GM13977 (cell line): ENCODE results near the gene CLEC4C.
"Not testable (repeated sequence)": the region's sequence is repeated elsewhere in the genome, so short reads cannot be mapped to it uniquely, and the experiment has no call there.

Experiments used
- DNase-seq: peaks from one replicate; pipeline ENCODE4 v3.0.0; 2012; ENCODE audit warnings: low spot score
- CTCF ChIP-seq: IDR thresholded peaks from 2 replicates; pipeline ENCODE4 v1.5.1; 2012; ENCODE audit warnings: mild to moderate bottlenecking, control low read depth; ENCODE audit not compliant: insufficient read depth; ENCODE audit errors: extremely low read depth, missing control alignments
- in situ Hi-C: fragments of 300-500 bp; cut with MboI; formaldehyde crosslinking; loops from one replicate; pipeline ENCODE4 v1.12.0; 2022; ENCODE audit warnings: low sequenced_read_pairs, low pct_unique_long_range_greater_than_20kb, mixed read lengths, inconsistent platforms; ENCODE audit not compliant: unreplicated experiment

The CLEC4C gene

GRCh38 chr12:7751394-7751793, 4.2 kb upstream of the CLEC4C start:
- DNase-seq, result no peak
- in situ Hi-C loops, result no loop called here
- no peak for TF ChIP-seq CTCF

- no peak for TF ChIP-seq CTCF
- in situ Hi-C loops, result no loop called here
- no peak for DNase-seq
Observed at GRCh38 chr12:7750350-7750749, 3.2 kb upstream of the CLEC4C start.

- no peak for DNase-seq
- in situ Hi-C loops, result no loop called here
- TF ChIP-seq CTCF, result no peak
Observed at GRCh38 chr12:7749442-7749841, 2.3 kb upstream of the CLEC4C start.

GRCh38 chr12:7748852-7749251, 1.7 kb upstream of the CLEC4C start:
- DNase-seq, result no peak
- in situ Hi-C loops, result no loop called here
- no peak for TF ChIP-seq CTCF

- DNase-seq, result no peak
Observed at GRCh38 chr12:7732993-7733392, 14.2 kb downstream of the CLEC4C start.

GRCh38 chr12:7731486-7731885, 15.7 kb downstream of the CLEC4C start:
- DNase-seq, result no peak
- no peak for TF ChIP-seq CTCF
- in situ Hi-C loops, result no loop called here

More at GRCh38 chr12:7732993-7733392, 14.2 kb downstream of the CLEC4C start:
- in situ Hi-C loops, result no loop called here
- no peak for TF ChIP-seq CTCF

- in situ Hi-C loops, DNase-seq: not testable (repeated sequence)
Observed at GRCh38 chr12:7730984-7731383, 16.2 kb downstream of the CLEC4C start.
